HG03135 (cell line): ENCODE results near the gene AMN.

Experiments
- ATAC-seq: cut with Tn5 transposase; IDR thresholded peaks from one replicate; pipeline ENCODE4 v1.9.1; 2021; ENCODE audit warnings: mild to moderate bottlenecking, moderate library complexity; ENCODE audit not compliant: unreplicated experiment

Gene AMN

DNA sequence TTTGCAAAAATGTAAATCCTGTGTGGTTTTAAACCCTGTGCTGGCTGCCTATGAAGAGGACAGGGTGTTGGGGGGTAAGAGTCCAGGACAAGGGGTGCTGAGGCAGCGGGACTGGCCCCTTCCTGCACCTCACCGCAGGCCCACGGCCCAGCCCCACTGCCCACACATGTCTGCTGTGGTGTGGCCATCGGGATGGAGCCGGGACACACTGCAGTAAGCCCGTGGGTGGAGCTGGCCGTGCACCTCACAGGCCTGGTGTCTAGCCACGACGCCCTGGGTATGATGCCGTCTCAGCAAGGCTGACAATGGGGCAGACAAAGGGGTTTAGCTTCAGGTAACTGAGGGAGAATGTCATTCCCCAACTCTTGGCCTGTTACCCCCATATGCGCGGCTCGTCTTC, 19.6 kb downstream of the AMN start:
- no peak for ATAC-seq

DNA sequence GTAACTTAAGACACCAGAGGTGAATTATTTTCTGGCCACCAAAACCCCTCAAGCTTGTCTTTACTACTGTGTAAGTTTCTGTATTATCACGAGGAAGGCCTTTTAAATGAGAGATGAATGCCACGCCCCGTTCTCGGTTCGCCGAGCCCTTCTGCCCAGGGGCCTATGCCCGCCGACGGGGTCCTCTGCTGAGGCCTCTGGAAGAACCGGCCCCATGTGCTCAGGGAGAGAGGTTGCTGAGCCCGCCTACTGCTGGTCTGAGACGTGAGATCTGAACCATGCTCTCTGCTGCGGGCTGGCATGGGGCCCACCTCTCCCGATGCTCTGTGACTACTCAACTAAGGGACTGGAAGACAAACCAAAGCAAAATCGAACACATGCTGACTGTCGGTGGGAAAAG, 21.0 kb downstream of the AMN start:
- ATAC-seq: no peak

DNA sequence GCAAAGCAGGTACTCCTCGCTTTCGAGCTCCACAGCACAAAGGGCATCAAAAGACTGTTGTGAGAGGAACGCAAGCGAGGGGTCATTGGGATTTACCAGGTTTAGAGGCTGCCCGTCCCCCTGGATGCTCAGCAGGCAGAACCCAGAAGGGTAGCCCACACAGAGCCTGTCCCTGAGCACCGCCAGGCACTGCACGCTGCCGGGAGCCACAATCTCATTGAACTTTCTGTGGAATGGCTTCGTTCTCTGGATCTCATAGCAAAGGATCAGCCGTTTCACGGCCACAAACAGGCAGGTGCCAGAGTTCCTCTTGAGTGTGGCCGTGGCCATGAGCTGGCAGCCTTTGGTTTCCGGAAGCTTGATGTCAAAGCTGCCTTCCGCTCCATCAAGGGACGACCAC, 21.5 kb downstream of the AMN start:
- no peak for ATAC-seq

DNA sequence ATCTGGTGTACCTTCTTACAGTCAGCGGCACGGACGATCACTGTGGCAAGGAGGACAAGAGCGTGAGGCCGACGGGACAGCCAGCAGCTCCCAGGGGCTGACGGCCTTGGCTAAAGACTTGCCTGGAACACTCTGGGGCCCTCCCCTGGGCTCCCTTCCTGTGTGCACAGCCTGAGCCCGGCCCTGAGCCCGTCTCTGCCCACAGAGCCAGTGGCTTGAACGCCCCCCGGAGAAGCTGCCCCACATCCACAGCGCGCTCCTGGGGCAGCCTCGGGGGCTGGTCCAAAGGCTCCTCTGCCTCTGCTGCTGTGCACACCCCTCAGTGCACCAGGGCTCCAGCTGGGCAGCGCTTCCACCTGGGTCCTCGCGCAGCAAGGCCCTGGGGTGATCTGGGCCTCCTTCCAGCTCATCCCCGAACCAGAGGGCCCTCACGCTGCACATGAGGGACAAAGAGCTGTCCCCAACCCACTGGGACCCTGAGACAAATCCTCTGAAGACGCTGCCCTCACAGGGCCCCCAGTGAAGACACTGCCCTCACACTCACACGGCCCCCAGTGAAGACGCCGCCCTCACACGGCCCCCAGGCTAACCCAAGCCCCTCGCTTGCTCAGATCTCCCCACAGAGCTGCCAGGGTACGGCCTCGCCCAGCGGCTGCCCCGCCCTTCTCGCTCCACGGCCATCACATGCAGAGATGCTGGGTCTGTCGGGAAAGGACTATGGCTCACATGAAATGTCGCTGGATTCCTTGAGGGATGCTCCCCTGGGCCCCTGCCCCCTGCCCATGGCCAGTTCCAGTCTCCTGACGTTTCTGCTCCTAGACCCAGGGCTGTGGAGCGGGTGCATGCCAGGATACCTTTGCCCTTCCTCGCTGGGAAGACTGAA, 22.2 kb downstream of the AMN start:
- ATAC-seq: no peak

DNA sequence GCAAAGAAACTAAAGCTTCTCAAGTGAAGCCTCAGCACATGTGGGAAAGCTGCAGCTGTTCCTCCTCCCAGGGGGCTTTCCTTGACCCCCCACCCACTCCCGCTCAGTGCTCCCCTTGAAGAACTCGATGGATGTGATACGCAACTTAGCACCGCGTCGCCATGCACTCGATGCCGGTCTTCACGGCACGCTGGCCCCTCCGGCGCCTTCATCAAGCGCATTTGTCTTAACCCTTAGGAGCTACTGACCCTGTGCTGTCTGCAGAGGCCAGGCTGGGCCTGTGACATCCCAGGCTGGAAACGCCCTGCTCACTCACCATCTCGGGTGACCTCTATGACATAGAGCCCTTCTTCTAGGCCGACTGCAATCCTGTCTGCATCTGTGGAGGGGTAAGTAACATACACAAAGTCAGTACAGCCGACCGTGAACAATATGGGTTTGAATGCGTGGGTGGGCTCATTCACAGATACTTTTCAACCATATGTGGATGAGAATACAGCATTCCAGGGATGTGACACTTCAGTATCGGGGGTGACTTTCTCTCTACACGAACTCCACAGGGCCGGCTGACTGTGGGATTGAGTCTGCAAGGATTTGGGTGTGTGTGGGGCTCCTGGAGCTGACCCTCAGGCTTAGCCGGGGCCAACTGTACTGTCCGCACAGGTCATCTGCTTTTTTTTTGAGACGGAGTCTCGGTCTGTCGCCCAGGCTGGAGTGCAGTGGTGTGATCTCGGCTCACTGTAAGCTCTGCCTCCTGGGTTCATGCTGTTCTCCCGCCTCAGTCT, 23.1 kb downstream of the AMN start:
- ATAC-seq: no peak

DNA sequence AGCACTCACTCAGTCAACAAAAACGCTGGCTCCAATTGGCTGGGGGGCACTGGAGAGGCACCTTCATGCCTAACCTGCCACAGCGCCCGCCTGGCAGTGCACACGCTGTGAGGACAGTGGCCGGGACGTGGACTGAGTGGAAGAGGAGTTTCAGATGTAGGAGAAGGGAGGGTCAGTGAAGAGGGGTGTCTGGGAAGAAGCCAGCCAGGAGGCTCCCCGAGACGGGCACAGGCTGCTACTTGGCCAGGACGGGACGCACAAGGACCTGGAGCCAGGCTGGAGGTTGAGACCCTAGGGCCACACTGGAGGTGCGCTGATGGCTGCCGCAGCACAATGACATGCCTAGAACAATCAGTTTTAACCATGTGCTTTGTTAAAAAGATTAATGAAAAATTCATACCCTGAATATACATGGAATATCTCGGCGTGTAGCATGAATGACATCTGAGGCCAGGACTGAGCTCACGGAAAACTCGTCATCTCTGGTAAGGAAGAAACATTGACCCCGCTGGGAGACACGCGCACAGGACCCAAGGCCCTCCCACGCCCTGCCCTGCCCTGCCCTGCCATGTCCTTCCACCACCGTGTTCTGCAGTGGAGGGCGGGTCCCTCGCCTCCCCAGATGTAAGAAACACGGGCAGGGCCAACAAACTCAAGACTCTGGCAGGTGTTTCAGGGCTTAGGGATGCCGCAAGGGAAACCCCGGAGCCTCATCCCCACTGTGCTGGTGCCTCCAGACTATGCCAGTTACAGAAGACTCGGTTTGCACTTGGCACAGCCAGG, 25.0 kb downstream of the AMN start:
- no peak for ATAC-seq

DNA sequence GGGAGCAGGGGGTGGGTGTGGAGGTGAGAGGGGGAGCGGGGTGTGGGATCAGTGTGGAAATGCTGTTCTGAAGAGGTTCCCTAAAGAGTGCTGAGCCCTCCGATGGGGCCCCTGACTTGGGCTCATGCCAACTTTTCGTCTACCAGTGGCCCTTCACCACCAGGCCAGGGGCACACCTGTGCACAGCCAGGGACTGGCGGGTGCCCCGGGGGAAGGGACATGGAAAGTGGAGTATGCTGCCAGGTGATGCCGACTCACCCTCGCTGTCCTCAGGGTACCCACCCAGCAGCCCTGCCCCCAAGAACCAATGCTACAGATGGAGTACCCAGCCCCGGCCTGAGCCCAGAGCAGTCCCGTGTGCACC, 26.2 kb downstream of the AMN start:
- no peak for ATAC-seq

DNA sequence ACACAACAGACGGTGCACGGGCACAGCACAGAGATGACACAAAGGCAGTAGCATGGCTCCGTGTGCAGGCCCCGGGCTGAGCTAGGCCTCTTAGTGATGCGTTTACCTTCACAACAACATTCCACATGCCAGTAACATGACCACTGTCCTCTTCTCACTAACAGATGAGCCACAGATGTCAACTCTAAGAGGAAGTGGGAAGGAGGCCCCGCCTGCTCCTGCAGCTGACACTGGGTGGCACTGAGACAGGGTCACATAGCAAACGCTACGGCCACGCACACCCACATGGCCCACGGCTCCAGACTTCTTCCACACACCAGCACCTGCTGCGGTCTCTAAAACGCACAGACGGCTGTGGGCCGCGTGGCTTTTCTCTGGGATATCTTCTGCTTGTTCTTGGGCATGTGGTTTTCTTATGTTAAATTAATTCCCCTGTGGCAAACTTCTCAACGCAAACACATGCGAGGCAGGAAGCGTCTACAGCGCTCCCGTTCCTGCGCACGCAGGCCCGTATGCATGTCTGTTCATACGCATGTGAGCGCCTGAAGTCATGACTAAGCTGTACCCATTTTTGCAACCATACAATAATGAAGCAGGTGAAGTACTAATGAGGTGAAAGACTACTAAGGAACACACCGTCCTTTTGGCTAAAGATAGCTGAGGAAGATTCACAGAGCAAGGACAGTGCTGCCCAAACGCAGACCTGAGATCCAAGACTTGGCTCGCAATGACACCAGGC, 26.8 kb downstream of the AMN start:
- peak; percentile 58 for ATAC-seq

DNA sequence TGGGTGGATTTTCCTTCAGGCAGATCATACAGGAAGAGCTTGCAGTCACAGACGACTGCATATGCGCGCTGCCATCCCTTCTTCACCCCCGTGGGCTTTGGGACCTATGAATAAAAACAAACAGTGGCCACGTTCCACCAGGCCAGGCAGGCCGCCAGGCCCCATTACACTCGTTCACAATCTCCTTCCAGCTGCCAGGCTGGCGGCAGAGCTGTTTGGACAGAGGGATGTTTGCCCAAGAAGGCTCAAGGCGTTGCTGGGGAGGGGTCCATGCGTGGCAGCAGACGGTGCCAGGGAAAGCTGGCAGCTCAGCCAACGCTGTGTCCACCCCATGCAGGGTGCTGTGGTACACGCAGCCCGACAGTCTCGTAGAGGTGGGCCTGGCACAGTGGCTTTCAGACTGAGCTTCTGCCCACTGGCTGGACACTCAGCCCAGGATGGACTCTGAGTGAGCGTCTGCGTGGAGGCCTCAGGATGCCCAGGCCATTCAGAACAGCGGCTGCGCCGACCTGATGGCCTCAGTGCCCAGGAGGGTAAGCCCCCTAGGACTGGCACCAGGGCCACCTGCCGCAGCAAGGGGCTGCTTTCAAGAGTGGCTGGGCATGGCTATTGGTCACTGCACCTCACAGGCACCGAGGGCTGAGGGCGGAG, 27.5 kb downstream of the AMN start:
- ATAC-seq: no peak

DNA sequence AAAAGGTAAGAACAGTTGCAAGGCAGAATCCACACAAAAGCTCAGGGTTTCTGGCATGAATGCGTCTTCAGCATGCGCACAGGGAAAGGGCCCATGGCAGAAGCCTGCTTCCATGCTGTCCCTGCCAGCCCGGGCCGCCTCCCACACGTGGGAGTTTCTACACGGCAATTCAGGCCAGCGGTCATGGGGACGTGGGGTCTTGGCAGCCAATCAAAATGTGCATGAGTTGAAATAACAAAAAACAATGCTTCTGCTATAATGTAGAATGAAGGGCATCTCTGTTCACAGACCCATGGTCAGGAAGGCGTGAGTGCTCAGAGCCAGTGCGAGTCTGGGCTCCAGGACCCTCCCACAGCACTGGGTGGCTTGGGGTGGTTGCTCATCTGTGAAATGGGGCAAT, 28.6 kb downstream of the AMN start:
- no peak for ATAC-seq

DNA sequence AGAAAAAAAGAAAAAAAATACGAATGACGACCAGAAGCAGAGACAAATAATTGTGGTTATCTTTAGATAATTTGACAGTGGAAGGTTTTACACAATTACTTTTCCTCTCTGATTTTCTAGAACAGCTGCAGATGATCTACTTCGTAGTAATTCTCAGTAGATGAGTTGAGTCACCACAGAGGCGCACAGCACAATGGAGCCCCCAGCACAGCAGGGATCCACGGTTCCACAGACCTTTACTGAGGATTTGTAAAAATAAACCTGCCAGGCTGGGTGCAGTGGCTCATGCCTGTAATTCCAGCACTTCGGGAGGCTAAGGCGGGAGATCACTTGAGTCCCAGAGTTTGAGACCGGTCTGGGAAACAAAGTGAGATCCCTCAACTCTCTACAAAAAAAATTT, 29.3 kb downstream of the AMN start:
- ATAC-seq: no peak

DNA sequence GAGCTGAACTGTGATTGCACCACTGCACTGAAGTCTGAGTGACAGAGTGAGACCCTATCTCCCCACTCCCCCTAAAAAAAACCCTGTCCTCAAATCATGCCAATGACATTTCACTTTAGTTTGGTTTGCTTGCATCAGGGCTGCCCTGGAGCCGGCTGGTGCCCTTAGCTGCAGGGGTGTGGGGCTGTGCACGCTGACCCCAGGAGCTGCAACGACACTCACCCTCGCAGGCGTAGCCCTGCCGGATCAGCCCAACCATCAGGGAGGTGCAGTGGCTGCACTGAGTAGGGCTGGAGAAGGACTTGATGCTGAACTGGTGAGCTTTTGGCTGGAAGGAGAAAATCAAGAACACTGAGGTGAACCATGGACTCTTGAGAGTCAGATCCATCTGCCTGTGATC, 29.8 kb downstream of the AMN start:
- no peak for ATAC-seq

DNA sequence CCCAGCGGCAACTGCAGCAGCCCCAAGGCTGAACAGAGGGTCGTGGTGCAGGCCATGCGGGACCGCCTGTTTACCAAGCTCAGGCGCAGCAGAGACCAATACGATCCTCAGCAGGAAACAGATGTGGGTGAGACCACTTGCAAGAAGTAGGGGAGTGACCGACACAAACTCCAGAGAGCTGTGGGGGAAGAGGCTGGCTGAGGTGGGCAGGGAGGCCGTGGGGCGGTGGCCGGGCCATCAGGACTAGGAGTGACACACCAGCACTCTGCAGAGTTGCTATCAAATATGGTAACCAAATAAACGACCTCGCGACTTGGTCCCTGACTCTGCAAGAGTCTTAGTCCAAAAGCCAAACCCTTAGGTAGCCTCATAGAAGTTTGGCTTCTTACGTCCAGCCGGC, 30.6 kb downstream of the AMN start:
- ATAC-seq: no peak

DNA sequence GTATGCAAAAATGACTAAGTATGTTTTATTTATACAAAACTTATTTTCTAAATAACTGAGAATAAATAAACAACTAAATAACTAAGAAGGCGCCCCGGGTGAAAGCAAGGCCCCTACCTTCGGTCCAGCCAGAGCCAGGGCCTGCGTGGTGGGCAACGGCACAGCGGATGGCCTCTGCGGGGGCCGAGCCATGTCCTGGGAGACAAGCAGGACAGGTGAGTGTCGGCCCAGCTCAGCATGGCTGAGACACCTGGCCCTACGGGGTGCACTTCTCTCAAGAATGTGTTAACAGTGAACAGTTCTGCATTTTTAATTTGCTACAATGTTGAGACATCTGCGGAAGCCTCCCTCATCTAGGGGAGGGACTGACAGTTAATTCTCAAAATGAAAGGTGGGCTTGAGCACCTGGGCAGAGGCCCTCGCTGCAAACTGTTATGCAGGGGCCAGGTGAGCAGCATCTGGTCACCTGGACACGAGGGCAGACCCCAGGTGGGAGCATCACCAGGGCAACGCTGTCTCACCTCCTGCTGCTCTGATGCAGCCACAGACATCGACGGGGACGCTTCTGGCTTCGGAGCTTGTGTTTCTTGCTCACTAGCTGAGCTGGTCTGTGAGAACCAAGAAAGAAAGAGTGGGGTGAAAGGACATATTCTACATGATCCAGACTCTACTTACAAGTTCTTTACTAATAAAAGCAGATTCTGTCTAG, 31.8 kb downstream of the AMN start:
- ATAC-seq: no peak

DNA sequence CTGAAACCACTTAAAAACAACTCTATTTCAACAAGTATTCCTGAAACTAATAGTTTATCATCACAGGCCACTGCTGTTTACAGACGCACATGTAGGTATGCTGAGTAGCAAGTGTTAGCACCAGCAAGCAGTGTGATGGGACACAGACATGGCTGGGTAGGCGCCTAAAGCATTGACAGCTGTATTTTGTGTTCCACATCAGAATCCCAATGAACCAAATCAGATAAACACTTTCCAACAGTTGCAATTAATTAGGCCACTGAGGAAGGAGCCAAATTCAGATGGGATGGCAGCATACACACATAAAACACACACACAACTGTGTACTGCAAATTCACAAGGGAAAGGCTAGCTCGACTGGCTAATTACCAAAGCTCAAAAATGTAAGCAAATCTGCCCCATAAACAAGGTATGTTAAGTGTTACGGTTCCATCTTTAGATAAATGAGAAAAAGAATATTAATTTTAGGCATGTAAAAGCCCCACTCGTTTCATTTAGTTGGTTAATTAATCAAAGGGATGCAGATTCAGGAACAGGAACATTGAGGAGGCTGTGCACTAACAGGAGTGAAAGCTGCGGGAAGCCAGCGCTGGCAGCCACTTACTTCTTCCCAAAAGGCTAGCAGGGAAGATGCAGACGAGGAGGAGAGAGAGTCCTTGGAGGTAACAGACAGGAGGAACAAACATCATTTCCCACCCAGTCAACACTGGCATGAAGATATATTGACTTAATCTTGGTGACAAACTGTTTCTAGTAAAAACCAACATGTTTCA, 33.4 kb downstream of the AMN start:
- no peak for ATAC-seq

DNA sequence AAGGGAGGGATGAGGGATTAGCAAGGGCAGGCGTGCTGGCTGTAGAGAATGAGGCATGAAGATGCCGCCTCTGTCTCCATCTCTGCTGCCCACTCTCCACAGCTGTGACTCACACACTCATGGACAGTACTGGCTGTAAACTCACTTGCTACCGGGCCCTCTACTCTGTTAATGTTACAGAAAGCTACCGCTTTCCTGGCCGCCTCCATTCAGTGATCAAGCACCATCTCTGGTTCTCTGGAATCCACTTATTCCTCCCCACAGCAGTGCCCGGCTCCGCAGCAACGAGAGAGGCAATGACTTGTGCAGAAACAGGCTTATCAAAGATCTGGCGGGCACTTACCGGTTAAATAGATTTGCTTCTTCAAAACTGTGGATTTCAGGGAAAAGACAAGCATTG, 34.8 kb downstream of the AMN start:
- no peak for ATAC-seq

DNA sequence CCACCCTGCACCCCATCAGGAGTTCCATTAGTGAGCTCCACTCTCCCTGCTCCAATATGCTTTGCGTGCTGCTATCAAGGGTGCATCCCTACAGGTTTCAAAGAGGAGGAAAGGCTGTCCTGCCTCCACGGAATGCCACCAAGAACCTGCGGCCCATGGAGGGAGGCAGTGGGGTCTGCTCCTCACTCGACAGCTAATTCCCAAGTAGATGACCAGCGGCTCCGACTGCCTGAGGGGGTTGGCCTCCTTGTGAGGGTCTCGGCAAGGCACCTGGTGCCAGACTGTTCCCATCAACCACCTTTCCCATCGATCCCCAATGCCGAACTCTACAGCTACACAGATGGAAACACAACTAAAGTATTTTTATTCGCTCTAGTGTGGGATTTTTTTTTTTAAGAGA, 36.0 kb downstream of the AMN start:
- ATAC-seq: no peak

DNA sequence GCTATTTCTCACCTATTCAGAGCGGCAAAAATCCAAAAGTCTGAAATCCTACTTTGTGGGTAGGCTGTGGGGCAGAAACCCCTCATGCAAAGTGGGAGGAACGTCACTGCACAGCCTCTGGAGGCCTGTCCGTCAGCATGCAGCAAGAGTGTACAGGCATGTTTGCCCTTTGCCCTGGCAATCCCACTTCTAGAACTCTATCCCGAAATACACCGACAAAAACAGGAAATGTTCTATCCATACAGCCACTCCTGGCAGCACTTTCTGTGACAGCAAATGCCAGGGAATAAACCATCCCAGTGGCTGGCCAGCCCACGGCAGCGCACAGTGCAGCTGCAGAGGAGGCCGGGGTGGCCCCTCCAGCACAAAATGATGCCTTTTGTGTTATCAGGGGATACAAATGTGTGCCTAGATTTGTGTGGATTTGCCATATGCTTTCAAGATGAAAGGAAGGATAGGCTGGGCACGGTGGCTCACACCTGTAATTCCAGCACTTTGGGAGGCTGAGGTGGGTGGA, 39.7 kb downstream of the AMN start:
- no peak for ATAC-seq
